Upper lobe of right lung (tissue), 1 donor: ENCODE results near the gene ZNF98. TPM values are rescaled to one million over a fixed set of nuclear protein-coding genes. Genes with fewer than 3 reads are reported as not detected.

Experiments used
- ATAC-seq: fragments of 200-7000 bp; cut with Tn5 transposase; one replicate; pipeline ENCODE4 v1.9.1; 2020; ENCODE audit warnings: mild to moderate bottlenecking, moderate library complexity
- DNase-seq: peaks from one replicate; pipeline ENCODE4 v3.0.0-alpha.2; 2020
- H3K27ac ChIP-seq: fragments of 200-600 bp; one replicate; pipeline ENCODE4 v1.8.0; 2022
- H3K27me3 ChIP-seq: fragments of 200-600 bp; one replicate; pipeline ENCODE4 v1.8.0; 2022; ENCODE audit warnings: mild to moderate bottlenecking
- H3K36me3 ChIP-seq: fragments of 200-600 bp; one replicate; pipeline ENCODE4 v1.8.0; 2022
- H3K4me1 ChIP-seq: fragments of 200-600 bp; one replicate; pipeline ENCODE4 v1.8.0; 2022
- H3K4me3 ChIP-seq: fragments of 200-600 bp; one replicate; pipeline ENCODE4 v1.8.0; 2022; ENCODE audit warnings: mild to moderate bottlenecking
- H3K9me3 ChIP-seq: fragments of 200-600 bp; one replicate; pipeline ENCODE4 v1.8.0; 2022
- intact Hi-C: fragments of 100-400 bp; cut with DNase I; formaldehyde crosslinking; loops from one replicate; pipeline ENCODE4 v1.11.0; 2022
- long read RNA-seq: library from polyadenylated mRNA; unstranded; transcript quantifications from one replicate; pipeline ENCODE4 v2.0.0, GENCODE V29; 2021
- total RNA-seq: library from RNA; stranded (reverse); fragmentation: NEBNext Ultra II Directional; extraction: Animal tissue kit (Norgen Biotek cat#: 25700); gene quantifications from one replicate; pipeline ENCODE4 v1.2.1, GENCODE V29; 2021
- TF ChIP-seq, protein P1 (sequence below): fragments of 200-600 bp; IDR thresholded peaks from one replicate; pipeline ENCODE4 v1.8.0; 2022; ENCODE audit warnings: antibody characterized with exemption
- donor health status: DM: no; HTN: yes; CAD: no; lungs with severe emphysema.

ZNF98 gene
- total RNA-seq = not detected
- long read RNA-seq = 0 reads

DNA sequence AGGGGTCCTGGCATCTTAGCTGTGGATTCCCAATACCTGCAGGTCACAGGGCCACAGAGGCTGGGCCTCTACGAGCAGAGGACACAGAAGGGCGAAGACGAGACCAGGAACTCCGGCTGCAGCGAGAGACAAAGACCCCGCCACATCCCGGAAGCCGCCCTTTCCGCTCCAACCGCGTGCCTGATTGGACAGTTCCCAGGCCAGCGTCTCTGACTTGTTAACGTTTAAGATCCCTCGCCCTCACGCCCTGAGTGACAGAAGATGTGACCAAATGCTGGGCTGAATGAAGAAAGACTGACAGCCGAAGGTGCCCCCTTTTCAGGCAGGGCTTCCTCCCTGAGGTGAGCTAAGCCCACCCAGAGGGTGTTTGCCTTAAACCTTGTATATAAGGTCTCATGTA is at the start of gene ZNF98:
Gene ZNF98, minus strand, starts transcription at position 136 of the 400 bp plus-strand sequence. Its CDS starts 122 bp downstream, at position 14.
- H3K4me1 ChIP-seq = no peaks in the 10 kb centered on the region
- no peak for DNase-seq
- H3K36me3 ChIP-seq = no peaks in the 10 kb centered on the region
- TF ChIP-seq, protein P1, sequence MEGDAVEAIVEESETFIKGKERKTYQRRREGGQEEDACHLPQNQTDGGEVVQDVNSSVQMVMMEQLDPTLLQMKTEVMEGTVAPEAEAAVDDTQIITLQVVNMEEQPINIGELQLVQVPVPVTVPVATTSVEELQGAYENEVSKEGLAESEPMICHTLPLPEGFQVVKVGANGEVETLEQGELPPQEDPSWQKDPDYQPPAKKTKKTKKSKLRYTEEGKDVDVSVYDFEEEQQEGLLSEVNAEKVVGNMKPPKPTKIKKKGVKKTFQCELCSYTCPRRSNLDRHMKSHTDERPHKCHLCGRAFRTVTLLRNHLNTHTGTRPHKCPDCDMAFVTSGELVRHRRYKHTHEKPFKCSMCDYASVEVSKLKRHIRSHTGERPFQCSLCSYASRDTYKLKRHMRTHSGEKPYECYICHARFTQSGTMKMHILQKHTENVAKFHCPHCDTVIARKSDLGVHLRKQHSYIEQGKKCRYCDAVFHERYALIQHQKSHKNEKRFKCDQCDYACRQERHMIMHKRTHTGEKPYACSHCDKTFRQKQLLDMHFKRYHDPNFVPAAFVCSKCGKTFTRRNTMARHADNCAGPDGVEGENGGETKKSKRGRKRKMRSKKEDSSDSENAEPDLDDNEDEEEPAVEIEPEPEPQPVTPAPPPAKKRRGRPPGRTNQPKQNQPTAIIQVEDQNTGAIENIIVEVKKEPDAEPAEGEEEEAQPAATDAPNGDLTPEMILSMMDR = no peak
- no peaks in the 10 kb centered on the region for H3K9me3 ChIP-seq
- no peaks in the 10 kb centered on the region for H3K27me3 ChIP-seq
- intact Hi-C loops = no loop called here
- no peak for ATAC-seq
- no peak within 1 kb of the TSS for H3K27ac ChIP-seq
- H3K4me3 ChIP-seq = no peak within 1 kb of the TSS

GRCh38 chr19:22446605-22447004 is 24.5 kb upstream of the ZNF98 start:
- Histone ChIP-seq H3K27ac (no peak overlapping the region), H3K27me3 (no peaks in the 10 kb centered on the region), H3K4me1 (no peaks in the 10 kb centered on the region), H3K9me3 (peaks cover under 1% of the 10 kb centered on the region), H3K36me3 (no peaks in the 10 kb centered on the region), H3K4me3 (no peak overlapping the region)
- DNase-seq (no peak), ATAC-seq (no peak)
- TF ChIP-seq, protein P1 = no peak
- intact Hi-C loops = no loop called here

DNA sequence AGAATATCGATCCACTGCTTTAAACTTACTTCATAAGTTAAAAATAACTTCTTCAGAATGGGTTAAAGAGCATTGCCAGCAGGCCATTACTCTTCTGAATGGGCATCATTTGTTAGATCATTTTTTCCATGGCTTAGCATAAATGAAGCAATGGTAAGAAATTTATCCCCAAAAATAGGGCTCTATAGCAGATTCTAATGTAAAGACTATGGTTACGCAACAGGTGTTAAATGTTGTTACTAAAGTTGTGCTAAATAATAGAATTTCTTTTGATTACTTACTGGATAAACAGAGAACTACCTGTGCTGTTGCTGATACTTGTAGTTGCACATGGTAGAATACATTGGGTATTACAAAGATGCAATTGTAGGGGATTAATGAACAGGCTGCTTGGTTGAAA is 15.9 kb upstream of the ZNF98 start:
- H3K9me3 ChIP-seq = peaks cover 3% of the 10 kb centered on the region

GRCh38 chr19:22427960-22428913 is 6.1 kb upstream of the ZNF98 start:
- no peak overlapping the region for H3K4me3 ChIP-seq
- intact Hi-C loops = no loop called here
- ATAC-seq = peak; percentile 39
- H3K27ac ChIP-seq = no peak overlapping the region
- no peaks in the 10 kb centered on the region for H3K36me3 ChIP-seq
- H3K27me3 ChIP-seq = peaks cover 12% of the 10 kb centered on the region
- no peaks in the 10 kb centered on the region for H3K4me1 ChIP-seq
- TF ChIP-seq, protein P1 = no peak
- DNase-seq = no peak
- no peaks in the 10 kb centered on the region for H3K9me3 ChIP-seq

More for the DNA sequence above, 15.9 kb upstream of the ZNF98 start:
- H3K27me3 ChIP-seq = no peaks in the 10 kb centered on the region
- no peaks in the 10 kb centered on the region for H3K36me3 ChIP-seq
- H3K4me3 ChIP-seq = no peak overlapping the region
- no peak overlapping the region for H3K27ac ChIP-seq
- DNase-seq (no peak), ATAC-seq (no peak)
- TF ChIP-seq, protein P1 = no peak
- intact Hi-C loops = no loop called here
- H3K4me1 ChIP-seq = no peaks in the 10 kb centered on the region

- no peaks in the 10 kb centered on the region for H3K4me1 ChIP-seq
- ATAC-seq (peak; percentile 16), DNase-seq (no peak)
- intact Hi-C loops = no loop called here
- H3K27me3 ChIP-seq = peaks cover 12% of the 10 kb centered on the region
- TF ChIP-seq, protein P1 = no peak
- H3K9me3 ChIP-seq = no peaks in the 10 kb centered on the region
- H3K36me3 ChIP-seq = no peaks in the 10 kb centered on the region
- H3K27ac ChIP-seq = no peak overlapping the region
- H3K4me3 ChIP-seq = no peak overlapping the region
These were observed 5.4 kb upstream of the ZNF98 start for GRCh38 chr19:22427547-22427946.
